Brain pericyte (primary cell): ENCODE measurements around the gene NME3.

Experiments
- DNase-seq: peaks from one replicate; pipeline ENCODE4 v3.0.0-alpha.2; 2012; ENCODE audit warnings: low read depth, low spot score

NME3 gene

DNA sequence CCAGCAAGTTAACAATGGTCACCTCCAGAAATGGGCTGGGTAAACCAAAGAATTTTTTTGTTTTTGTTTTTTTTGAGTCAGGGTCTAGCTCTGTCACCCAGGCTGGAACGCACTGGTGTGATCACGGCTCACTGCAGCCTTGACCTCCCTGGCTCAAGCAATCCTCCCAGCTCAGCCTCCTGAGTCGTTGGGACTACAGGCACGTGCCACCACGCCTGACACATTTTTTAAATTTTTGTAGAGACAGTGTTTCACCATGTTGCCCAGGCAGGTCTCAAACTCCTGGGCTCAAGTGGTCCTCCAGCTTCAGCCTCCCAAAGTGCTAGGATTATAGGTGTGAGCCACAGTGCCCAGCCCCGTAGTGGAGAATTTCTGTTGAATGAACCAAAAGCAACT, 9.3 kb upstream of the NME3 start:
- no peak for DNase-seq

DNA sequence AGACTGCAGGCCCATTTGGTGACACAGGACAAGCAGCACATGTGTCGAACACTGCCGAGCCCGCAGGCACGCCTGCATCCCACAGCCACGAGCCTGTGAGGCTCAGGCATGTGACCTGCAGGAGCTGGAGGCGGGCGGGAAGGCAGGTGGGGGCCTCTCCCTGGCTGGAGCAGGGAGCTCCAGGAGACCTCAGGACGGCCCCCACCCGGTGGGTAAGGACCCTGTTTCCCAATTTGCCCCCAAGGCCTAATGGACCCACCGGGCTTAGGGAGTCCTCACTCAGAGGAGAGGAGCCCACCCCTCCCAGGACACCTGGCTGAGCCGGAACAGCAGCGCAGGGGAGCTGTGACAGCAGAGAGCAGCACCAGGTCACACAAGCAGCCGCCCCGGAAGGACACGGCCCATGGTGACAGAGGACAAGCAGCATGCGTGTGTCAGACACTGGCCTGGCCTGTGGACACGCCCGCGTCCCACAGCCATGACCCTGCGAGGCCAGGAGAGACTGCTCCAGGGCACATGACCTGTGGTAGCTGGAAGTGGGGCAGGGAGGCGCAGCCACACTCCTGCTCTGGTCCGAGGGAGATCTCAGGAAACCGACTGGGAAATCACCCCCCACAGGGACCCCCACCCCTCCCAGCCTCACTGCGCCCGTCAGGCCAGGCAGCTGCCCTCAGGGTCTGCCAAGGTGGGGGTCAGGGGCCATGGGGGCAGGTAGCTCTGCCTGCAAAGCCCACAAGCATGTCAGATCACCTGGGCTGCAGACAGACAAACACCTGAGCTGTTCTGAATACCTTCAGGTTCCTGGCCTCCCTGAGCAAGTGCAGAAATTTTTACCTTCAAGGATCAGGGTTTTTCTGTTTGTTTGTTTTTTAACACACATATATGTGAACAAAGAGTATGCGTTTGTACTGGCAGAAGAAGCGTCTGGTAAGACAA, 8.7 kb upstream of the NME3 start:
- no peak for DNase-seq

DNA sequence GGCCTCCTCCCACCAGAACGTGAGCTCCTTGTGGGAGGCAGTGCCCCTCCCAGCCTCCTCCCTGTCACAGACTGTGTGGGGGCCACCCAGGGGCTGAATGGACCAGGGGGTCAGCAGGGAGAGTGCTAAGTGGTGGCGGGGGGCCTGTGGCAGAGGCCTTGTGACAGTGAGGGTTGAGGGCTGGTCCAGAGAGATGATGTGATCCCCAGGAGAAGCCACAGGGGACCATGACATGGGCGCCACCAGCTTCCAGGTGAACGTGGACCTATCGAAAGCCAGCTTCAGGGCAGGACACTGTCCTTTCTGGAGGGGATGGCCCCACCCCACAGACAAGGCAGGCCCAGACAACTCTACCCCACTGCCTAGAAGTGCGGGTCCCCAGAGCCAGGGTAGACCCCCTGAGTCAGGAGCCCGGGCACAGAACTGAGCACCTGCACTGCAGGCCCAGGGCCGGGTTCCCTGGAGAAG, 7.9 kb upstream of the NME3 start:
- no peak for DNase-seq

DNA sequence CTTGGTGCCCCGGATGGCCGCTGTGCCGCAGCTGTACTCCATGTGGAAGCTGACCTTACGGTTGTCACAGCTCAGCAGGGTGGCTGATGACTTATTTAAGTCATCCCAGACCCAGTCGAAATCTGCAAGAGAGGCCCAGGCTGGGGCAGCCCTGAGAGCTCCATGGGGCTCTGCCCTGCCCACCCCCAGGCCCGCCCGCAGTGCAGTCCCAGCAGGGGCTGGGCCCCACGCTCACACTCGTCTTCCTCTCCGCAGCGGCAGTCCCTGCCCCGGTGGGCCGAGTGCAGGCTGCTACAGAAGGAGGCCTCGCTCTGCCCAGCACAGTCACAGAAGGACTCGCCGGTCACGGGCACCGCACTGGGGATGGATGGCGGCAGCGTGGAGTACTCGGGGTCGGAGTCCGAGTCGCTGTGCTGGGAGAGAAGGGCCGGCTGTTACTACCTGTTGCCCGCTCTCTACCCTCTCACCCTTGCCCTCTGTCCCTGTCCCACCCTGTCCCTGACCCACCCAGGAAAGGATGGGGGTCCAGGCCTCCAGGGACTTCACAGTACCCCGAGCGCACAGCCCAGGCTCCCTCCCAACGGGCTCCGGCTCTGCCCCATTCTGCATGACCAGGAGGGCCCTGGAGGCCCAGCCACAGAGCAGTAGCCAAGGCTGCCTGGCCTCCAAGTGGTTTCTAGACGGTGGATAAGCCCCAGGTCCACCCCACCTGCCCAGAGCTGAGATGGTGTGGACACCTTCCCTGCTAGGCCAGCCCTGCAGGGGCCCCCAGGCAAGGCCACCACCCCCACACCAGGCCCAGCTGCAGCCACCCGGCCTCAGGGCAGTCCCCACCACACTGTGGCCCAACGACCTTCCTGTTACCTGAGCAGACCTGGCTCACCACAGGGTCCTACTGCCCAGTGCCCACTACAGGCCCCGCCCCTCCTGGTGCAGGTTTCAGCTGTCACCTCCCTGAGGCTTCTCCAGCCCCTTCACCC, 7.1 kb upstream of the NME3 start:
- DNase-seq = peak; percentile 78

DNA sequence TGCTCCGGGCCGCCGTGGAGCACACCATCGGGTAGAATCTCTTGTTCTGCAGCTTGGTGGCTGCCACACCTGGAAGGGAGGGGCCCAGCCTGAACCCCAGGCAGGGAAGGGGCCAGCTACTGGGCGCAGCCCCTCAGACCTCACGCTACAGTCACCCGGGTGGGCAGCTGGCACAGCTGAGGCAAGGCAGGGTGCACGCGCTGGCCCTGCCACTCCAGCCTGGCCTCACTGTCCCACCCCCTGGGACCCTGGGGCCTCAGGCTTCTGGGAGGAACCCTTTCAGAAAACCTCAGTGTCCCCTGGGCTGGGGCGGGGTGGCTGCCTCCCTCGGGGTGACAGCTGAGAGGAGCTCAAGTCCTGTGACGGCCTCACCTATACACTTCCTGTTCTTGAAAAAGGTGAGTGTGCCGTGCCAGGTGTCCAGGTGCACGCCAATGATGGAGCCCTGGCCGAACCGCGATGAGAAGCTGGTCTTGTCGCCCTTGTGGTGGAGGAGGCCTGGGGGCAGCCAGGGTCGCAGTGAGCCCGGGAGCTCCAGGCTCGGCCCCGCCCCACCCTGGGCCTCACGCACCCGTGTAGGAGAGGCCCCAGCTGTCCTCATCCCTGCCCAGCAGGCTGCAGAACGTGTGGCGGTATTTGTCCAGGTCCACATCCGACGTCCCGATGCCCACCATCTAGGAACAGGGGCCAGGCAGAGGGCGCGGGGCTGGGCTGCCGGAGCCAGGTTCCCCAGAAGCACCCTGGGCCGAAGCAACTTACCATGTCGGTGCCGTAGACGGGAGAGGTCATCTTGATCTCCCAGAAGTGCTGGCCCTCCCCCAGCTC, 6.2 kb upstream of the NME3 start:
- DNase-seq = no peak

DNA sequence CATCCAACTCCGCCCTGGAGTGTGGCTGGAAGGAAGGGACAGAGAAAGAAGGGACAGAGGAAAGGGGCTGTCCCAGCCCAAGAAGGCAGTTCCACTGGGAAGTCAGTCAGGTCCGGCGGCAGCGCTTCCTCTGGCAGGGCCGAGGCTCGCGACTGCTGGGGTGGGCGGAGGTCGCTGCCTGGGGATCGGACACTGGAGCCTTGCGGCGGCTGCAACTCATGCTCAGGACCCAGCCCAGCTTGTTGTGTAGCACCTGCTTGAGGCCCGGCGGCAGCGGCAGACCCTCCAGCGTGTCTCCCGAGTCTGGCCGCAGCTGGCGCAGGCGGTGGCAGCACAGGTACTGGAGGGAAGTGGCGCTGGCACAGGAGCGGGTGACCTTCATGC, 5.6 kb upstream of the NME3 start:
- no peak for DNase-seq

DNA sequence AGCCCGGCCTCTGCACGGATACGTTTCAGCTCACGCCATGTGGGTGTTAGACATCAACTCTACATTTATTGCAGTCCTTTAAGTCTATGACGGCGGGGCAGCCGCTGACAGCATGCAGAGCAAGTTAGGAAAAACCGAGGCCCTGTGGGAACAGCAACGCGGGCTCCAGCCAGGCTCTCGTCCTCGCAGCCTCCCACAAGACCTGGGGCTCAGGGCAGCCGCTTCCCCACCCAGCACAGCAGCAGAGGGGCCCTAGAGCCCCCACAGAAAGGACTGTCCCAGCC, 5.3 kb upstream of the NME3 start:
- DNase-seq = no peak

DNA sequence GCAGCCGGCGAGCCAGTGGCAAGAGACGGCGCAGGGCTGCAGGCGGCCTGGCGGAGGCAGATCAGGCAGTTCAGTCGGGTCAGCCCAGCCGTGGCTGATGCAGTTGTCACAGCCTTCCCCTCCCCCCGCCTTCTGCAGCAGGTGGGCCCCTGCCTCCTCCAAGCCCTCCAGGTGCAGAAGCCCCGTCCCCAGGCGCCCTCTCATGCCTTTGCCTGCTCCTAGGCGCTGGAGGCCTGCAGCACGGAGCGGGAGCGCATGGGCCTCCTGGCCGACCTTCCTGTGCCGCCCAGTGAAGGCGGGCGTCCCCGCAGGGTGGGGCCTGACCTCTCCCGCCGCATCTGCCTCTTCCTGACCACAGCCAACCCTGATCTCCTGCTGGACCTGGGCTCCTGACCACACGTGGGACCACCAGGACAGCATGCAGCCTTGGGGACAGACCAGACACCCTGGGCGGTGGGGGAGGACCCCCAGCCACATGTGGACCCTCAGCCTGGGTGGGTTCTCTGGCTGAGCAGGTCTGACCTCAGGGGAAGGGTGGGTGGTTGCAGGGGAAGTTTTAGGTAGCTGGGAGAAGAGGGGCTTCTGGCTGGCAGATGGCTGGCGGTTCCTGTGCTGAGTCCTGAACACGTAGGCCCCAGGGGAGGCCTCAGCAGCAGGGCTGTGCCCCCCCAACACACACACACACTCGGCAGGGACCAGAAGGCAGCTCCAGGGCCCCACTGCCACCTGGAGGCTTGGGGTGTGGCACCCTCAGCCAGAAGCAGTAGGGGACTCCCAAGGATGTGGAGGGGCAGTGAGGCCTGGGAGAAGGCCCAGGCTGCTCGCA, 4.7 kb upstream of the NME3 start:
- no peak for DNase-seq

DNA sequence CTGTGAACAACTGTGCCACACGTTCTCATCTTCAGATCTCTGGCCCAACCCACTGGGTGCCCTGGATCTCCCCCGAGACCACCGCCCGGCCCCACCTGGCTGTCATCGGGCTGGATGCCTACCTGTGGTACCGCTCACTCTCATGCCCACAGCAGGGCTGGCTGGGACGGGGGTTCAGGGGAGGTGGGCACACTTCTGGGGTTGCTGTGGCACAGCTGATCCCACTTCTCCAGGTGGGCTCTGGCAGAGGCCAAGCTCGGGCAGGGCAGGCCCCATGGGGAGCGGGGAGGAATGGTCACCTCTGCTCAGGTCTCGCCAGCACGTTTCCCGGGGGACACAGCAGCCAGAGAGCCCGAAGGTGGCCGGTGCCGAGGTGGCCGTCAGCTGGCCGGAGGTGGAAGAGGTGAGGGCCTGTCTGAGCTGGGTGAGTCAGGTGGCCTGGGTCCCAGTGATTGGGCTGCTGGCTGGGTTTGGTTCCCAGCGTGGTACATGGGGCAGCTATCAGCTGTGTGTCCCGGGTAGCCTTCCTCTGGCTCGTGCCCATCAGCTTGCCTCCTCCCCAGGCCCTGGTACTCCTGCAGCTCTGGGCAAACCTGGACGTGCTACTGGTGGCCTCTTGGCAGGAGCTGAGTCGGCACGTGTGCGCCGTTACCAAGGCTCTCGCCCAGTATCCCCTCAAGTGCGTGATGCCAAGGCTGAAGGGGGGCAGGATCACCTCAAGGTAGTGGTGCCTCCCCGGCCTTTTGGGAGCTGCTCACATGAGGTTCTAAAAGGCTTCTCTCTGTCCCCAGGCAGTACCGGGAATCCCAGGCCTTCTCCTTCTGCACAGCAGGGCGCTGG, 3.9 kb upstream of the NME3 start:
- no peak for DNase-seq

DNA sequence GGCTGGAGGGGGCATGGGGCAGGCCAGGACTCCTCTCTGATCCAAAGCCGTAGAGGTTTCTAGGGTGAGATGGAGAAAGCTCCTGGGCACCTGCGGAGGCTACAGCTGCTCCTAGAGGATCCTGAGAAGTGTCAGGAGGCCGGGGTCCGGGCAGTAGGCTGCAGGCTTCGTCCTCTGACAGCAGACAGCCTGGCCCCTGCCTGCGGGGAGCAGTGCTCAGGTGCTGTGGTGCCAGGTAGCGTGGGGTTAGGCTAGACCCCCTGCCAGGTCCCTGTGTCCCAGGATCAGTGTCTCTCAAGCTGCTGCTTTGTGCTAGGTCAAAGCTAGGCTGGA, 3.1 kb upstream of the NME3 start:
- no peak for DNase-seq

DNA sequence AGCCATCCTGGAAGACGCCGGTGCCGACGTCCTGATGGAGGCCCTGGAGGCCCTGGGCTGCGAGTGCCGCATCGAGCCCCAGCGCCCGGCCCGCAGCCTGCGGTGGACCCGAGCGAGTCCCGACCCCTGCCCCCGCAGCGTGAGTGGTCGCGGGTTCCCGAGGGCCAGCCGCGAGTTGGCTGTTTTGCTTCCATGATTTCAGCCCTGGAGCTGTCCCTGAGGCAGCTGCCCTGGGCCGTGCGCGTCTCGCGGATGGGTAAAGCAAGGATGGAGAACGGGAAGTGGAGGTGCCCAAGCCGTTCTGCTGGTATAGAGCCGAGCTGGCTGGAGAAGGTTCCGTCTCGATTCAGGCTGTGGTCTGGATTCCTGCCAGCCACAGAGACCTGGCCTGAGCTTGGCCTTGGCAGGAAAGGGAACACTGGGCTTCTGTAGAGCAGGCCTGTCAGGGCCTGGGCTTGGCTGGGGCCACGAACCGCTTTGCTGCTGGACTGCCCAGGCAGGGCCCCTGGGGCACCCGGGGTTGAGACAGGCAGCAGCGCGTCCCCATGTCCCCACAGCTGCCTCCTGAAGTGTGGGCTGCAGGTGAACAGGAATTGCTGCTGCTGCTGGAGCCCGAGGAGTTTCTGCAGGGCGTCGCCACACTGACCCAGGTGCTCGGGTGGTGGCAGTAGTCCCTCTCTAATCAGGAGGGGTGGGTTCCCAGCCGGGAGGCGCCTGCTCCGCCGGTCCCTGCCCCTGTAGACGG, 2.5 kb upstream of the NME3 start:
- no peak for DNase-seq

DNA sequence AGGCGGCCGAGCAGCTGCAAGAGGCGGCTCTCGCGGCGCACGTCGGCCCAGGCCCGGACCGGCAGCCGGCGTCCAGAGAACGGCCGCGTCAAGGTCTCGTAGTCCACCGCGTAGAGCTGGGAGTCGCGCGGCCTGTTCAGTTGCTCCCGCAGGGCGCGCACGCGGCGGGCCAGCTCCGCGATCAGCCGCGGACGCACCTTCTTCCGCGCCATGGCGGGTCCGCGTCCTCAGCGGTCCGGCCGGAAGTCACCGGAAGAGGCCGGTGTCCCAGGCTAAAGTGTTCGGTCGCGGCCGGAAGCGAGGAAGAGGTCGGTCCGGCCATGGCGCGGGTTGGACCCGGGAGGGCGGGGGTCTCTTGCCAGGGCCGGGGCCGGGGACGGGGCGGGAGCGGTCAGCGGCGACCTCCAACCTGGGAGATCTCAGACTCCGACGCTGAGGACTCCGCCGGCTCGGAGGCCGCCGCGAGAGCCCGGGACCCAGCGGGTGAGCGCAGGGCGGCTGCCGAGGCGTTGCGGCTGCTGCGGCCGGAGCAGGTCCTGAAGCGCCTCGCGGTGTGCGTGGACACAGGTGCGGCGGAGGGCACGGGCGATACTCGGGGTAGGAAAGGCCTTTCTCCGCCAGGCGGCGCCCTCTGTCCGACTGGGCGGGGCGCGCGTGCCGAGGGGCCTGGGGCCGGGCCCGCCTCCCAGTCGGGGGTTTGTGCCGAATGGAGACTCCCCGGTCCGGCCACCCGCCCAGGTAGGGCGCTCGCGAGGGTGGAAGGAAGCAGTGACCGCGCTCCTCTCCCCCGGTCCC, 1.8 kb upstream of the NME3 start, which contains the start of gene MRPS34:
TSS of gene MRPS34 (minus strand) at position 227 of the 795 bp plus-strand sequence. CDS start at position 212, 15 bp downstream.
- no peak for DNase-seq

DNA sequence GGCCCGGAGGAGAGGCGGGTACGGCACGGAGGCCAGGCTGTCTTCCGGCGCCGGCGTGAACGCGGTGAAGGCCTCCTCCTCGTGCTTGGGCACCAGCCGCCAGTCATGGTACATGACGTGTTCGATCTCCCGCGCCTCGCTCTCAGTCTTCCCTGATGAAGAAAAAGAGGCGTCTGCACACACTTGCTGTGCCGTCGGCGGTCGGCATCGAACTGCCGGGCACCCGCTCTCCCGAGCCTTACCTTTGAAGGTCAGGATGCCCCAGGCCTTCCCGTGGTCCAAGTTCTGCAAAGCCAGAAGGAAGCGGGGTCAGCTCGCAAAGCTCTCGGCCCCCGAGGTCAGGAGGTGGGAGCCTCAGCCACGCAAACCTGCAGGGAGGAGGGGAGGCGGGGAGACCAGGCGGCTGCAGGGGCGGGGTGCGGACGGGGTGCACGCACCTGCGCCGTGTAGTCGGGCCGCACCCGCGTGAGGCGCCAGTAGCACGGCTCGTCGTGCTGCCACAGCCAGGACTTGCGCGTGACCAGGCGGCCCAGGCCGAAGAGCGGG, 1.1 kb upstream of the NME3 start, which contains the start of gene EME2:
TSS of gene EME2 (plus strand) at position 449 of the 546 bp plus-strand sequence. CDS start 418 bp downstream, outside the sequence.
- no peak for DNase-seq

DNA sequence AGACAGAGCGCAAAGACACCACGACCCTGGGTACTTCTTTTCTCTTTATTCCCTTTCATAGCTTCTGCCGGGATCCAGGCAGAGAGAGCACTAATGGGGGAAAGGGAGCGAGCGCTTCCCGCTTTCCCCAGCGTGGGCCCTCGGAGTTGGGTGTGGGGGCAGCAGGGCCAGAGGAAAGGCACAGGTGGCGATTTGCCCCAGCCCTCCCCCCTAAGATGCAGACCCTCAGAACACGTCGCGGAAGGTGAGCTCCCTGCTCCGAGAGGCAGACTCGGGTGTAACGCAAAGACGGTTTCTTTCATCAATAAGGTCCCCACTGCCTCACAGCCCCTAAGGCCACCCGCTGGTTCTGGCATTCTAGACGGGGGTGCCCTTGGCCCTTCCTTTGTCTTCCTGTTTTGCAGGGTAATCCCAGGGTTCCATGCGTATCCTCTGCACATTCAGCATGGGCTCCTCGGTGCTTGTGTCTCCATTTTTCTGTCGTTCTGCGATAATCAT, 570 bp upstream of the NME3 start:
- DNase-seq = no peak

DNA sequence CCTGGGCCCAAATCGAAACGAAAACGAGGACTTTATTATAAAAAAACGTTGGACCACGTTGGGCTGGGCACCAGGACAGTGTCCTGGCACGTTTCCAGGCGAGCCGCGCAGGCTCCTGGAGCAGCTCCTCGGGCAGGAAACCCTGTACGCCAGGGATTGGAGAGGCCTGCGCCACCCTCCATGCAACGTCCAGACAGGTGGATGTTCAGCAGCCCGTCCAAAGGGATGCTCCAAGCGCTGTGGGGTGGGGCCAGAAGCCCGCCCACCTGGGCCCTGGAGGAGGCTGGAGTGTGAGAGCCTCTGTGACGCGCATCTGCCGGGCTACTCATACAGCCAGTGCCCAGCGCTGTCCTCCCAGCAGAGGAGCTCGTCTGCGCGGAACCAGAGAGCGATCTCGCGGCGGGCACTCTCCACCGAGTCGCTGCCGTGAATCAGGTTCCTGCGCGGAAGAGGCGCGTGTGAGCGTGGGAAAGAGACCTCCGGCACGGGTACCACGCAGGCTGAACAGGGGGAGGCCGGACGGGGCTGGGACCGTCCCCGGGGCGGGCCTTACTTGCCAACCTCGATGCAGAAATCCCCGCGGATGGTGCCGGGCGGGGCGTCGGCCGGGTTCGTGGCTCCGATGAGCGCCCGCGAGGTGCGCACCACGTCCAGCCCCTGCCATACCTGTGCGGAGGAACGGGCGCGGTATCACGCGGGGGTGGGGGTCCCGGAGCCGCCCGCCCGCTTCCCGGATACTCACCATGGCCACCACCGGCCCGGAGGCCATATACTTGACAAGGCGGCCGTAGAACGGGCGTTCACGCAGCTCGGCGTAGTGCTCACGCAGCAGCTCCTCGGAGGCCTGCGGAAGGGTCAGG, 785 bp downstream of the NME3 start:
- DNase-seq = no peak

DNA sequence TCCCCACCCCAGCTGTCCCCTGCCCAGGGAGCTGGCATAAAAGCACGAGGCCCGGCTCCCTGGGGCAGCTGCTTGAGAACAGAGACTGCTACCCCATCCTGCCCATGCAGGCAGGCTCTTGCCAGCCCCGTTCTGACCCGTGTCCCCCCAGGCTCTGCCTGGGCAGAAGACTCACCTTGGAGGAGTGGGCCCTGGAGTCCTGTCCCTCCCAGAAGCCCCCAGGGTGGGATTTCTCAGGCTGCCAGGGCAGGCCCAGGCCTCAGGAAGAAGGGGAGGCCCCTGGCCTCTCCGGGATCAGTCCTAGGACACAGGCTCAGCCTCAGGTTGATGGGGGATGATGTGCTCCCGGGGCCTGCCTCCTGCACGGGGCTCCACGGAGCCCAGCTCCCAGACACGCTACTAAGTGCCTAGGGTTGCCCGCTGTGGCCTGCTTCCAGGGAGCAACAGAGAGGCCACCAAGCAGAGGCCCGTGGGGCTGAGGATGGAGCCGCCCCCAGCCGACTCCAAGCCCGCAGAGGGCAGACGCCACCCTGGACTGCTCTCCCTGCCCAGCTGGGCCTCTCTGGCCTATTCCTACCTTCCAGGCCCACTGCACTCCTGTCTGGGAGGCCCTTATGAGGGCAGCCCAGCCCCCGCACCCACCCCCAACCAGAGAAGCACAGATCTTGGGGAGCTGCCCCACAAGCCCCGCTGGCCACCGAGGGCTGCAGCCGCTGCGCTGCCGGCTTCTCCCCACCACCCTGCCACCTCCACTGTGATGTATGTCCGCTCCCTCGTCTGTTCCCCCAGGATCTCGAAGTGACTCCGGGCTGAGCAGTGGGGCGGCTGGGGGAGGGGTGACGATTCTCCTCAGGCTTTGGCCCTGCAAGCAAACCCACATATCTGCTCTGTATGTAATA, 1.7 kb downstream of the NME3 start:
- DNase-seq = no peak
